A673 (cell line): Measurements from ENCODE around the gene PGAP3. TPM values are rescaled to one million over a fixed set of nuclear protein-coding genes. Genes with fewer than 3 reads are reported as not detected.

ENCODE experiments used
- BruUV-seq: library from RNA; stranded (reverse); fragments of 400-500 nt; replicated peaks from 2 replicates; lab custom pipeline; 2021; lab: Mats Ljungman, UMichigan
- CTCF ChIA-PET: fragments of 300-600 bp; sonication (Branson Sonifier 250); formaldehyde crosslinking; loops from one replicate; lab custom pipeline; 2022; ENCODE audit warnings: antibody characterized with exemption; lab: Charles Lee
- POLR2A ChIA-PET: fragments of 300-600 bp; sonication (Branson Sonifier 250); formaldehyde crosslinking; loops from one replicate; lab custom pipeline; 2022; ENCODE audit warnings: antibody characterized with exemption; ENCODE audit not compliant: low non-redundant PET; lab: Charles Lee
- DNase-seq: peaks from one replicate; pipeline ENCODE4 v3.0.0-alpha.2; 2015; ENCODE audit warnings: low spot score
- H3K27ac ChIP-seq: fragments of 200-600 bp; sonication (generic); 2 replicates; pipeline ENCODE4 v1.5.1; 2016; ENCODE audit warnings: mixed run types, low read depth, mild to moderate bottlenecking, mixed read lengths, antibody characterized with exemption, low read length; ENCODE audit not compliant: poor library complexity, severe bottlenecking
- H3K27me3 ChIP-seq: fragments of 200-600 bp; sonication (generic); replicated peaks from 2 replicates; pipeline ENCODE4 v1.6.1; 2017; ENCODE audit warnings: mixed run types, low read depth, mild to moderate bottlenecking, mixed read lengths, antibody characterized with exemption, low read length; ENCODE audit not compliant: insufficient read depth, poor library complexity
- H3K36me3 ChIP-seq: fragments of 200-600 bp; sonication (generic); 2 replicates; pipeline ENCODE4 v1.6.1; 2016; ENCODE audit warnings: mixed run types, mild to moderate bottlenecking, mixed read lengths, antibody characterized with exemption, low read length; ENCODE audit not compliant: insufficient read depth, poor library complexity, severe bottlenecking
- H3K4me1 ChIP-seq: fragments of 200-600 bp; sonication (generic); 2 replicates; pipeline ENCODE4 v1.6.1; 2017; ENCODE audit warnings: mixed run types, mild to moderate bottlenecking, mixed read lengths, antibody characterized with exemption, low read length; ENCODE audit not compliant: insufficient read depth, poor library complexity, severe bottlenecking
- H3K4me3 ChIP-seq: fragments of 200-600 bp; sonication (generic); 2 replicates; pipeline ENCODE4 v1.5.1; 2016; ENCODE audit warnings: low read depth, mixed run types, mild to moderate bottlenecking, mixed read lengths, low read length; ENCODE audit not compliant: poor library complexity, severe bottlenecking
- H3K9me3 ChIP-seq: fragments of 200-600 bp; sonication (generic); 2 replicates; pipeline ENCODE4 v1.6.1; 2016; ENCODE audit warnings: mixed run types, low read depth, mild to moderate bottlenecking, mixed read lengths, antibody characterized with exemption, low read length; ENCODE audit not compliant: poor library complexity, severe bottlenecking
- CTCF ChIP-seq: fragments of 300-800, 200-600 bp; sonication (generic); conservative IDR thresholded peaks from 2 replicates; pipeline ENCODE4 v1.5.1; 2017; ENCODE audit warnings: low read depth, mild to moderate bottlenecking, antibody characterized with exemption, low read length, moderate library complexity, mixed read lengths
- EZH2 ChIP-seq: fragments of 200-600 bp; sonication (generic); IDR thresholded peaks from 2 replicates; pipeline ENCODE4 v1.6.1; 2017; ENCODE audit warnings: borderline replicate concordance, low read depth, mild to moderate bottlenecking, mixed read lengths, antibody characterized with exemption, low read length; ENCODE audit not compliant: poor library complexity, severe bottlenecking
- intact Hi-C: fragments of 100-400 bp; cut with micrococcal nuclease; formaldehyde crosslinking; loops from one replicate; pipeline ENCODE4 v1.10.0; 2022; ENCODE audit not compliant: unreplicated experiment
- total RNA-seq: library from RNA; stranded (reverse); gene quantifications from 2 replicates; pipeline ENCODE4 v1.2.3, GENCODE V29; 2021

The PGAP3 gene
- total RNA-seq, 1 experiment from 2014 or later = 3.6 TPM

- BruUV-seq = no TSS peak
- no peak for DNase-seq
- ChIA-PET POLR2A (no interaction called here), CTCF (no interaction called here)
- H3K36me3 ChIP-seq = no peaks in the 10 kb centered on the region
- H3K27ac ChIP-seq = no peak overlapping the region
- intact Hi-C loops = no loop called here
- H3K9me3 ChIP-seq = no peaks in the 10 kb centered on the region
- no peaks in the 10 kb centered on the region for H3K27me3 ChIP-seq
- no peaks in the 10 kb centered on the region for H3K4me1 ChIP-seq
- no peak overlapping the region for H3K4me3 ChIP-seq
- no peak for TF ChIP-seq CTCF
- TF ChIP-seq EZH2 = no peak
These were observed 13.0 kb downstream of the PGAP3 start for GRCh38 chr17:39674702-39675389.

GRCh38 chr17:39674179-39674578 is 13.7 kb downstream of the PGAP3 start:
- H3K9me3 ChIP-seq = no peaks in the 10 kb centered on the region
- BruUV-seq = no TSS peak
- DNase-seq = no peak
- no peaks in the 10 kb centered on the region for H3K36me3 ChIP-seq
- no peak for TF ChIP-seq EZH2
- no peak overlapping the region for H3K4me3 ChIP-seq
- intact Hi-C loops = no loop called here
- H3K4me1 ChIP-seq = no peaks in the 10 kb centered on the region
- no peaks in the 10 kb centered on the region for H3K27me3 ChIP-seq
- H3K27ac ChIP-seq = no peak overlapping the region
- ChIA-PET POLR2A (no interaction called here), CTCF (no interaction called here)

GRCh38 chr17:39673335-39674081 is 14.3 kb downstream of the PGAP3 start:
- intact Hi-C loops = no loop called here
- H3K4me3 ChIP-seq = no peak overlapping the region
- H3K9me3 ChIP-seq = no peaks in the 10 kb centered on the region
- no peak overlapping the region for H3K27ac ChIP-seq
- ChIA-PET CTCF (interaction anchor here (0.5 kb wide), 1 partner anchor 428 kb away, joined by 4 read pairs; no protein-coding TSS in a partner anchor), POLR2A (no interaction called here)
- BruUV-seq = no TSS peak
- no peaks in the 10 kb centered on the region for H3K27me3 ChIP-seq
- H3K4me1 ChIP-seq = no peaks in the 10 kb centered on the region
- no peaks in the 10 kb centered on the region for H3K36me3 ChIP-seq
- DNase-seq = no peak
- no peak for TF ChIP-seq EZH2
- TF ChIP-seq CTCF = no peak
